NCI-H1105 (cell line): ENCODE results near the gene ZNF598.
"Not testable (repeated sequence)": the region's sequence is repeated elsewhere in the genome, so short reads cannot be mapped to it uniquely, and the experiment has no call there.

Source experiments
- DNase-seq: peaks from one replicate; lab custom pipeline; 2025; lab: John Stamatoyannopoulos, UW

Gene ZNF598

GRCh38 chr16:1958143-1958491 is 51.5 kb downstream of the ZNF598 start:
- DNase-seq: not testable (repeated sequence)

GRCh38 chr16:1957434-1958142 is 52.0 kb downstream of the ZNF598 start:
- DNase-seq: not testable (repeated sequence)

- no peak for DNase-seq
Measured at GRCh38 chr16:1953734-1954133, 55.9 kb downstream of the ZNF598 start.

GRCh38 chr16:1950559-1950958 is 59.1 kb downstream of the ZNF598 start:
- no peak for DNase-seq

GRCh38 chr16:1950047-1950446 is 59.6 kb downstream of the ZNF598 start:
- DNase-seq: no peak

GRCh38 chr16:1949507-1949906 is 60.1 kb downstream of the ZNF598 start:
- no peak for DNase-seq
